ENCODE measurements around the gene KRR1.

KRR1 gene

DNA sequence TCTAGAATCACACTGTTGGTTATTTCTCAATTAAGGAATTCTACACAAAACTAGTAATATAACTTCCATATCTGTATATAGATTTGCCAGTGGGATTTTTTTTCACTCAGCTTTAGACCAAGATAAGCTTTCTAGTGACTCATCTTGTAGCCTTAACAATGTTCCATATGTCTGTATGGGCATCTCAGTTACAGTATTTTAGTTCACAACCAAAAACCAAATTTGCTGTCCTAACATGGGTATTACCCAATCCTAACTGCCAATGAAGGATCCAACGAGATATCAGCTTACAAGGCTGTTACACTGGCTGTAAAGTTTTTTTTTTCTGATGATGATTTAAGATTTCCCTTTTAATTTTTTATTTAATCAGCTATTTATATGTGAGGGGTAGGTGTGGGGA is 31.5 kb upstream of the KRR1 start:
- no peak for DNase-seq (ENCODE audit: low read depth)
- H3K4me3 ChIP-seq (ENCODE audit: low read length): no peak overlapping the region
- TF ChIP-seq CTCF (conservative IDR thresholded peaks at IDR 0.05; ENCODE audit: low read depth, low read length): no peak

GRCh38 chr12:75539889-75540288 is 28.5 kb upstream of the KRR1 start:
- TF ChIP-seq CTCF (conservative IDR thresholded peaks at IDR 0.05; ENCODE audit: low read depth, low read length): no peak
- H3K4me3 ChIP-seq (ENCODE audit: low read length): no peak overlapping the region
- no peak for DNase-seq (ENCODE audit: low read depth)

DNA sequence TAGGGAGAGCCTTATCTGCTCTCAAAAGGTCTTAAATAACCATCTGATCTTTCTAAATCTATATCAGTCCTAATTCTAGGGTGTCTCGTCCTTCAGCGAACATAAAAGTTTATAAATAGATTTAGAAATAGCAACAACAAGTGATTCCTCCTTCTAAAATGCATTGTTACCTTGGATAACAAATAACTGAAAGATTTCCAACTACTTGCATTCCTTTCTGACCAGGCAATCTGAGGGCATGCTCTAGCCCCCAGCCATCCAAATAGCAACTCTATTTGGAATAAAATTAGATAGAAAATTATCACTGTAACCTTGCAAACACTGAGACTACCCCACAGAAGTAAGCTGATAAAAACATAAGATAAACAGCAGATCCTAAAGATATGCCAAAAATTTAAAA is 21.8 kb upstream of the KRR1 start:
- no peak overlapping the region for H3K4me3 ChIP-seq (ENCODE audit: low read length)
- DNase-seq (ENCODE audit: low read depth): no peak

DNA sequence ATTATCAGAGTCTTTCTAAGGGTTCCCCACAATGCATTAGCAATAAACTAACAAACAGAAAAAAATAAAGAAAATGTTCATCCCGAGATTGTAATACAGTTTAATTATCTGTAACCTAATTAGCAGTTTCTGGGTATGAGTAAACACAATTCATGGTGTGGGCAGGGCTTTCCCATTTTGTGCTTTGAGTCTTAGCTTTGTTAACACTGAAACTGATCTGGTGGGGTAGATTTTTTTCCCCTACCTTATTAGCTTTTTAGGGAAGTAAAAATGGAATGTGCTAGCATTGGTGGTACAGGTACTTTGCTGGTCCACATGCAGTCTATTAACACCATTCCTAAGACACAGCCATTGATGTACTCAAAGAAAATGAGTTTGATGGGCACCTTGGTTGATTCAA is 18.4 kb upstream of the KRR1 start:
- no peak for DNase-seq (ENCODE audit: low read depth)
- no peak overlapping the region for H3K4me3 ChIP-seq (ENCODE audit: low read length)
- no peak for TF ChIP-seq CTCF (conservative IDR thresholded peaks at IDR 0.05; ENCODE audit: low read depth, low read length)

More for the DNA sequence above, 21.8 kb upstream of the KRR1 start:
- no peak for TF ChIP-seq CTCF (conservative IDR thresholded peaks at IDR 0.05; ENCODE audit: low read depth, low read length)

DNA sequence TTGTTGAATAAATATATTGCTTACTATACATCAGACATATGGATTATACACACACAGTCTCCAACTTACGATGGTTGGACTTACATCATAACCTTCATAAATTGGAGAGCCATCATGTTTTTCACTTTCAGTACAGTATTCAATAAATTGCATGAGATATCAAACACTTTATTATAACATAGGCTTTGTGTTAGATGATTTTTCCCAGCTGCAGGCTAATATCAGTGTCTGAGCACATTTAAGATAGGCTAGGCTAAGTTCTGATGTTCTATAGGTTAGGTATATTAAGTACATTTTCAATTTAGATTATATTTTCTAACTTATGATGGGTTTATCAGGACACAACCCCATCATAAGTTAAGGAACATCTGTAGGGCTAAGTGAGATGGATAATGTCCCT is 17.9 kb upstream of the KRR1 start:
- no peak for TF ChIP-seq CTCF (conservative IDR thresholded peaks at IDR 0.05; ENCODE audit: low read depth, low read length)
- DNase-seq (ENCODE audit: low read depth): no peak
- no peak overlapping the region for H3K4me3 ChIP-seq (ENCODE audit: low read length)

GRCh38 chr12:75528692-75529091 is 17.3 kb upstream of the KRR1 start:
- H3K4me3 ChIP-seq (ENCODE audit: low read length): no peak overlapping the region
- no peak for TF ChIP-seq CTCF (conservative IDR thresholded peaks at IDR 0.05; ENCODE audit: low read depth, low read length)
- no peak for DNase-seq (ENCODE audit: low read depth)

DNA sequence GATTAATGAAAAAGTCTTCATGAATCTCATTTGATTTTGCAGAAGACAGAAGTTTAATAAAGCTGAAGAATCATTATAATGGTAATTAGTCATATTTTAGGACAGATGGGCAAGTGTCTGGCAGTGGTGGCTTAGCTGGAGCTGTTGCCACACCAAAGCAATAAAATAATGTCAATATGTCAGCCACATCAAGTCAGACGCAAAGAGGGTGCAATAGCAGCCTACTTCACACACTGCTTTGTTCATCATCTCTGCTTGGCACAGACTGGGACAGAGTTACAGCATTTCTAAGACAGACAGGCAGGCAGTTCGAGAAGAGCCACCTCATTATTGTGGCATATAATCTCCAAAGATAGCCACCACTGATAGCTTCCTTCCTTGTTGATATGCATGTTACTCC is 16.9 kb upstream of the KRR1 start:
- no peak for TF ChIP-seq CTCF (conservative IDR thresholded peaks at IDR 0.05; ENCODE audit: low read depth, low read length)
- DNase-seq (ENCODE audit: low read depth): no peak
- H3K4me3 ChIP-seq (ENCODE audit: low read length): no peak overlapping the region
